ENCODE results near the gene PON3. TPM values are rescaled to one million over a fixed set of nuclear protein-coding genes. Genes with fewer than 3 reads are reported as not detected.
"Not testable (repeated sequence)": the region's sequence is repeated elsewhere in the genome, so short reads cannot be mapped to it uniquely, and the experiment has no call there.

Gene PON3
- total and polyA plus RNA-seq, 2 experiments from 2014 or later, result not detected

GRCh38 chr7:95389516-95389915 is 6.7 kb downstream of the PON3 start:
- H3K4me1 ChIP-seq (ENCODE audit: low read depth), result no peaks in the 10 kb centered on the region
- H3K9me3 ChIP-seq (ENCODE audit: low read depth), result no peaks in the 10 kb centered on the region
- no peak for DNase-seq (ENCODE audit: low read depth in 1 of 2, low spot score in 1 of 2)
- no peaks in the 10 kb centered on the region for H3K27me3 ChIP-seq
- no peak for TF ChIP-seq CTCF (IDR thresholded peaks at IDR 0.05; ENCODE audit: low read depth, low read length)
- H3K4me3 ChIP-seq, result no peak overlapping the region
- no peak overlapping the region for H3K27ac ChIP-seq
- no peaks in the 10 kb centered on the region for H3K36me3 ChIP-seq

GRCh38 chr7:95379457-95379856 is 16.7 kb downstream of the PON3 start:
- not testable (repeated sequence) for DNase-seq (ENCODE audit: low read depth in 1 of 2, low spot score in 1 of 2); H3K27me3 ChIP-seq; H3K9me3 ChIP-seq (ENCODE audit: low read depth); H3K4me1 ChIP-seq (ENCODE audit: low read depth); H3K36me3 ChIP-seq; H3K4me3 ChIP-seq; H3K27ac ChIP-seq

- no peak overlapping the region for H3K27ac ChIP-seq
- no peak overlapping the region for H3K4me3 ChIP-seq
- H3K4me1 ChIP-seq (ENCODE audit: low read depth), result no peaks in the 10 kb centered on the region
- no peaks in the 10 kb centered on the region for H3K27me3 ChIP-seq
- no peak for TF ChIP-seq CTCF (IDR thresholded peaks at IDR 0.05; ENCODE audit: low read depth, low read length)
- no peaks in the 10 kb centered on the region for H3K9me3 ChIP-seq (ENCODE audit: low read depth)
- no peak for DNase-seq (ENCODE audit: low read depth in 1 of 2, low spot score in 1 of 2)
- H3K36me3 ChIP-seq, result no peaks in the 10 kb centered on the region
Measured at GRCh38 chr7:95376632-95377400, 19.4 kb downstream of the PON3 start.

GRCh38 chr7:95375591-95376257 is 20.5 kb downstream of the PON3 start:
- no peak for TF ChIP-seq CTCF (IDR thresholded peaks at IDR 0.05; ENCODE audit: low read depth, low read length)
- no peaks in the 10 kb centered on the region for H3K27me3 ChIP-seq
- H3K9me3 ChIP-seq (ENCODE audit: low read depth), result no peaks in the 10 kb centered on the region
- no peak for DNase-seq (ENCODE audit: low read depth in 1 of 2, low spot score in 1 of 2)
- no peak overlapping the region for H3K4me3 ChIP-seq
- H3K4me1 ChIP-seq (ENCODE audit: low read depth), result no peaks in the 10 kb centered on the region
- H3K36me3 ChIP-seq, result no peaks in the 10 kb centered on the region
- H3K27ac ChIP-seq, result no peak overlapping the region

- Histone ChIP-seq H3K36me3 (no peaks in the 10 kb centered on the region), H3K4me3 (no peak overlapping the region), H3K27me3 (no peaks in the 10 kb centered on the region), H3K4me1 (ENCODE audit: low read depth) (no peaks in the 10 kb centered on the region), H3K9me3 (ENCODE audit: low read depth) (no peaks in the 10 kb centered on the region), H3K27ac (no peak overlapping the region)
- TF ChIP-seq CTCF (IDR thresholded peaks at IDR 0.05; ENCODE audit: low read depth, low read length), result no peak
- DNase-seq (ENCODE audit: low read depth in 1 of 2, low spot score in 1 of 2), result no peak
Measured at GRCh38 chr7:95373323-95373722, 22.9 kb downstream of the PON3 start.

- TF ChIP-seq CTCF (IDR thresholded peaks at IDR 0.05; ENCODE audit: low read depth, low read length), result no peak
- H3K4me3 ChIP-seq, result no peak overlapping the region
- H3K27me3 ChIP-seq, result no peaks in the 10 kb centered on the region
- H3K4me1 ChIP-seq (ENCODE audit: low read depth), result no peaks in the 10 kb centered on the region
- H3K27ac ChIP-seq, result no peak overlapping the region
- DNase-seq (ENCODE audit: low read depth in 1 of 2, low spot score in 1 of 2), result no peak
- no peaks in the 10 kb centered on the region for H3K36me3 ChIP-seq
- H3K9me3 ChIP-seq (ENCODE audit: low read depth), result no peaks in the 10 kb centered on the region
Measured at GRCh38 chr7:95368235-95368634, 27.9 kb downstream of the PON3 start.

Data from cardiac muscle cell (in vitro differentiated cells and primary cell).